ENCODE measurements around the gene PIP4K2C. TPM values are rescaled to one million over a fixed set of nuclear protein-coding genes. Genes with fewer than 3 reads are reported as not detected.
A peak's percentile ranks its signal among the peaks of the same experiment; 100 is the strongest.

PIP4K2C gene
- total RNA-seq, 1 experiment from 2014 or later = 26.0 TPM

- Histone ChIP-seq H3K27me3 (ENCODE audit: control insufficient read depth, insufficient read depth, low read length) (peaks cover 100% of the 10 kb centered on the region), H3K4me3 (ENCODE audit: insufficient read depth, low read depth, low read length) (no peak overlapping the region), H3K36me3 (replicated peaks; ENCODE audit: control insufficient read depth, insufficient read depth, low read length) (no peaks in the 10 kb centered on the region)
- DNase-seq = peak; percentile 13
Measured at GRCh38 chr12:57622293-57623245, 31.6 kb downstream of the PIP4K2C start.

- Histone ChIP-seq H3K4me3 (ENCODE audit: insufficient read depth, low read depth, low read length) (no peak overlapping the region), H3K36me3 (replicated peaks; ENCODE audit: control insufficient read depth, insufficient read depth, low read length) (no peaks in the 10 kb centered on the region), H3K27me3 (ENCODE audit: control insufficient read depth, insufficient read depth, low read length) (peaks cover 100% of the 10 kb centered on the region)
- no peak for DNase-seq
Measured at GRCh38 chr12:57623385-57623784, 32.4 kb downstream of the PIP4K2C start.

- peak; percentile 19 for DNase-seq
- Histone ChIP-seq H3K4me3 (ENCODE audit: insufficient read depth, low read depth, low read length) (no peak overlapping the region), H3K27me3 (ENCODE audit: control insufficient read depth, insufficient read depth, low read length) (peaks cover 100% of the 10 kb centered on the region), H3K36me3 (replicated peaks; ENCODE audit: control insufficient read depth, insufficient read depth, low read length) (no peaks in the 10 kb centered on the region)
Measured at GRCh38 chr12:57623811-57624390, 32.9 kb downstream of the PIP4K2C start.

GRCh38 chr12:57624441-57625220 lies 33.6 kb downstream of the PIP4K2C start:
- Histone ChIP-seq H3K4me3 (ENCODE audit: insufficient read depth, low read depth, low read length) (no peak overlapping the region), H3K27me3 (ENCODE audit: control insufficient read depth, insufficient read depth, low read length) (peaks cover 100% of the 10 kb centered on the region), H3K36me3 (replicated peaks; ENCODE audit: control insufficient read depth, insufficient read depth, low read length) (no peaks in the 10 kb centered on the region)
- DNase-seq = peak; percentile 11

- Histone ChIP-seq H3K27me3 (ENCODE audit: control insufficient read depth, insufficient read depth, low read length) (peaks cover 100% of the 10 kb centered on the region), H3K36me3 (replicated peaks; ENCODE audit: control insufficient read depth, insufficient read depth, low read length) (no peaks in the 10 kb centered on the region), H3K4me3 (ENCODE audit: insufficient read depth, low read depth, low read length) (no peak overlapping the region)
- DNase-seq = peak; percentile 12
Measured at GRCh38 chr12:57625261-57626032, 34.5 kb downstream of the PIP4K2C start.

- DNase-seq = peak; percentile 34
- H3K27me3 ChIP-seq (ENCODE audit: control insufficient read depth, insufficient read depth, low read length) = peaks cover 100% of the 10 kb centered on the region
- no peak overlapping the region for H3K4me3 ChIP-seq (ENCODE audit: insufficient read depth, low read depth, low read length)
- no peaks in the 10 kb centered on the region for H3K36me3 ChIP-seq (replicated peaks; ENCODE audit: control insufficient read depth, insufficient read depth, low read length)
Measured at GRCh38 chr12:57626111-57626920, 35.3 kb downstream of the PIP4K2C start.

GRCh38 chr12:57626921-57627445 lies 36.0 kb downstream of the PIP4K2C start:
- Histone ChIP-seq H3K27me3 (ENCODE audit: control insufficient read depth, insufficient read depth, low read length) (peaks cover 100% of the 10 kb centered on the region), H3K36me3 (replicated peaks; ENCODE audit: control insufficient read depth, insufficient read depth, low read length) (no peaks in the 10 kb centered on the region), H3K4me3 (ENCODE audit: insufficient read depth, low read depth, low read length) (no peak overlapping the region)
- DNase-seq = peak; percentile 62

- peak; percentile 80 for DNase-seq
- H3K4me3 ChIP-seq (ENCODE audit: insufficient read depth, low read depth, low read length) = peak overlapping the region; percentile 16; the same call in 1 of the 2 replicates
- H3K27me3 ChIP-seq (ENCODE audit: control insufficient read depth, insufficient read depth, low read length) = peaks cover 100% of the 10 kb centered on the region
- no peaks in the 10 kb centered on the region for H3K36me3 ChIP-seq (replicated peaks; ENCODE audit: control insufficient read depth, insufficient read depth, low read length)
Measured at GRCh38 chr12:57627501-57628279, 36.7 kb downstream of the PIP4K2C start.

- no peak overlapping the region for H3K4me3 ChIP-seq (ENCODE audit: insufficient read depth, low read depth, low read length)
- DNase-seq = peak; percentile 48
- H3K36me3 ChIP-seq (replicated peaks; ENCODE audit: control insufficient read depth, insufficient read depth, low read length) = no peaks in the 10 kb centered on the region
- peaks cover 100% of the 10 kb centered on the region for H3K27me3 ChIP-seq (ENCODE audit: control insufficient read depth, insufficient read depth, low read length)
Measured at GRCh38 chr12:57628280-57629191, 37.5 kb downstream of the PIP4K2C start.

- H3K36me3 ChIP-seq (replicated peaks; ENCODE audit: control insufficient read depth, insufficient read depth, low read length) = no peaks in the 10 kb centered on the region
- DNase-seq = peak; percentile 15
- no peak overlapping the region for H3K4me3 ChIP-seq (ENCODE audit: insufficient read depth, low read depth, low read length)
- H3K27me3 ChIP-seq (ENCODE audit: control insufficient read depth, insufficient read depth, low read length) = peaks cover 95% of the 10 kb centered on the region
Measured at GRCh38 chr12:57629897-57630471, 39.0 kb downstream of the PIP4K2C start.

GRCh38 chr12:57630891-57631433 lies 40.0 kb downstream of the PIP4K2C start:
- no peak overlapping the region for H3K4me3 ChIP-seq (ENCODE audit: insufficient read depth, low read depth, low read length)
- no peaks in the 10 kb centered on the region for H3K36me3 ChIP-seq (replicated peaks; ENCODE audit: control insufficient read depth, insufficient read depth, low read length)
- DNase-seq = no peak
- H3K27me3 ChIP-seq (ENCODE audit: control insufficient read depth, insufficient read depth, low read length) = peaks cover 87% of the 10 kb centered on the region

Data from H7 (cell line).